OCI-LY7 (cell line): Measurements from ENCODE around the gene ATP12A. TPM values are rescaled to one million over a fixed set of nuclear protein-coding genes. Genes with fewer than 3 reads are reported as not detected.

ENCODE experiments used
- BruUV-seq: library from RNA; stranded (reverse); fragments of 400-500 nt; replicated peaks from 2 replicates; lab custom pipeline; 2021; lab: Mats Ljungman, UMichigan
- CTCF ChIA-PET: fragments of 300-600 bp; sonication (Branson Sonifier 250); formaldehyde crosslinking; loops from one replicate; lab custom pipeline; 2022; ENCODE audit warnings: antibody characterized with exemption; ENCODE audit not compliant: unreplicated experiment; lab: Charles Lee
- POLR2A ChIA-PET: fragments of 300-600 bp; sonication (Branson Sonifier 250); formaldehyde crosslinking; loops from one replicate; lab custom pipeline; 2022; ENCODE audit warnings: antibody characterized with exemption; lab: Charles Lee
- DNase-seq: peaks from one replicate; pipeline ENCODE4 v3.0.0-alpha.2; 2015; ENCODE audit warnings: low spot score
- H2AFZ ChIP-seq: fragments of 200-600 bp; sonication (generic), shearing (Covaris generic); 2 replicates; pipeline ENCODE4 v1.6.1; 2014; ENCODE audit warnings: mild to moderate bottlenecking, antibody characterized with exemption, low read length, moderate library complexity
- H3K27ac ChIP-seq: fragments of 200-600 bp; sonication (generic); 2 replicates; pipeline ENCODE4 v1.5.1; 2014; ENCODE audit warnings: mixed run types, low read depth, mild to moderate bottlenecking, moderate library complexity, low read length, inconsistent platforms; ENCODE audit not compliant: poor library complexity, severe bottlenecking
- H3K36me3 ChIP-seq: fragments of 200-600 bp; sonication (generic); 2 replicates; pipeline ENCODE4 v1.6.1; 2014; ENCODE audit warnings: mild to moderate bottlenecking, antibody characterized with exemption, low read length, moderate library complexity, mixed read lengths; ENCODE audit not compliant: insufficient read depth
- H3K4me1 ChIP-seq: fragments of 200-600 bp; sonication (generic); 2 replicates; pipeline ENCODE4 v1.5.1; 2014; ENCODE audit warnings: mild to moderate bottlenecking, low read length; ENCODE audit not compliant: insufficient read depth, poor library complexity, severe bottlenecking
- H3K4me2 ChIP-seq: fragments of 200-600 bp; sonication (generic); 2 replicates; pipeline ENCODE4 v1.6.1; 2014; ENCODE audit warnings: mild to moderate bottlenecking, low read length
- H3K4me3 ChIP-seq: fragments of 200-600 bp; sonication (generic); 2 replicates; pipeline ENCODE4 v1.5.1; 2014; ENCODE audit warnings: mild to moderate bottlenecking, low read depth, low read length; ENCODE audit not compliant: poor library complexity, severe bottlenecking
- H3K79me2 ChIP-seq: fragments of 200-600 bp; sonication (generic); 2 replicates; pipeline ENCODE4 v1.6.1; 2016; ENCODE audit warnings: low read depth, mild to moderate bottlenecking, low read length, moderate library complexity, mixed read lengths; ENCODE audit not compliant: insufficient read depth
- H3K9me2 ChIP-seq: fragments of 200-600 bp; sonication (generic); 2 replicates; pipeline ENCODE4 v1.6.1; 2016; ENCODE audit warnings: mild to moderate bottlenecking, low read length, mixed read lengths; ENCODE audit not compliant: insufficient read depth
- H3K9me3 ChIP-seq: fragments of 200-600 bp; sonication (generic); 2 replicates; pipeline ENCODE4 v1.6.1; 2014; ENCODE audit warnings: mild to moderate bottlenecking, mixed run types, low read length, mixed read lengths
- H4K20me1 ChIP-seq: fragments of 200-600 bp; sonication (generic); 2 replicates; pipeline ENCODE4 v1.6.1; 2014; ENCODE audit warnings: mild to moderate bottlenecking, antibody characterized with exemption, low read length, moderate library complexity, mixed read lengths; ENCODE audit not compliant: insufficient read depth
- CTCF ChIP-seq: fragments of 200-600 bp; sonication (generic); conservative IDR thresholded peaks from 2 replicates; pipeline ENCODE4 v1.5.1; 2014; ENCODE audit warnings: mild to moderate bottlenecking, antibody characterized with exemption, low read length, moderate library complexity, mixed read lengths
- EZH2phosphoT487 ChIP-seq: fragments of 200-600 bp; sonication (generic); IDR thresholded peaks from 2 replicates; pipeline ENCODE4 v1.6.1; 2018; ENCODE audit warnings: low read depth, borderline replicate concordance, mild to moderate bottlenecking, mixed run types, antibody characterized with exemption, low read length, moderate library complexity, mixed read lengths
- intact Hi-C: fragments of 100-400 bp; cut with micrococcal nuclease; formaldehyde crosslinking; loops from one replicate; pipeline ENCODE4 v1.10.0; 2022; ENCODE audit not compliant: unreplicated experiment
- total RNA-seq, 2 experiments: library from RNA; depleted of rRNA in 1 of 2; stranded (reverse); fragments of >200 nt in 1 of 2; shearing (Covaris generic) in 1 of 2; gene quantifications; 2 replicates each; pipeline ENCODE4 v1.2.3, GENCODE V29; 2014 to 2022

ATP12A gene
- total RNA-seq, 2 experiments from 2014 or later = not detected

GRCh38 chr13:24693862-24694471 is 13.8 kb downstream of the ATP12A start:
- no peaks in the 10 kb centered on the region for H3K36me3 ChIP-seq

GRCh38 chr13:24694907-24695306 is 14.7 kb downstream of the ATP12A start:
- POLR2A ChIA-PET = interaction anchor here (0.9 kb wide), 1 partner anchor 236 kb away, joined by 3 read pairs; no protein-coding TSS in a partner anchor
- BruUV-seq = no TSS peak
- CTCF ChIA-PET = no interaction called here
- TF ChIP-seq EZH2phosphoT487 (no peak), CTCF (no peak)
- no peak overlapping the region for H3K27ac ChIP-seq
- H3K4me1 ChIP-seq = no peaks in the 10 kb centered on the region
- H3K4me2 ChIP-seq = no peak overlapping the region
- H2AFZ ChIP-seq = peak overlapping the region; percentile 58; the same call in 1 of the 2 replicates
- H3K9me3 ChIP-seq = no peaks in the 10 kb centered on the region
- no peaks in the 10 kb centered on the region for H3K36me3 ChIP-seq
- no peaks in the 10 kb centered on the region for H3K79me2 ChIP-seq
- no peaks in the 10 kb centered on the region for H3K9me2 ChIP-seq
- no peaks in the 10 kb centered on the region for H4K20me1 ChIP-seq
- DNase-seq = no peak
- H3K4me3 ChIP-seq = no peak overlapping the region
- intact Hi-C loops = loop anchor here (1.0 kb wide), 1 partner anchor 33 kb away; no protein-coding TSS in a partner anchor

More at GRCh38 chr13:24693862-24694471, 13.8 kb downstream of the ATP12A start:
- no TSS peak for BruUV-seq
- H3K27ac ChIP-seq = no peak overlapping the region
- no peaks in the 10 kb centered on the region for H3K4me1 ChIP-seq
- ChIA-PET CTCF (interaction anchor here (0.7 to 1.1 kb wide), 3 partner anchors 9 to 33 kb away, joined by 3 to 4 read pairs (median 3); no protein-coding TSS in a partner anchor), POLR2A (interaction anchor here (0.6 to 1.1 kb wide), 4 partner anchors 14 to 237 kb away, joined by 3 to 4 read pairs (median 3); no protein-coding TSS in a partner anchor)
- H3K9me3 ChIP-seq = no peaks in the 10 kb centered on the region
- no peaks in the 10 kb centered on the region for H3K79me2 ChIP-seq
- H3K4me3 ChIP-seq = no peak overlapping the region
- H3K4me2 ChIP-seq = peak overlapping the region; percentile 10; the same call in 1 of the 2 replicates
- TF ChIP-seq CTCF (peak; percentile 94), EZH2phosphoT487 (no peak)
- peak overlapping the region; percentile 58; the same call in 1 of the 2 replicates for H2AFZ ChIP-seq
- H4K20me1 ChIP-seq = no peaks in the 10 kb centered on the region
- H3K9me2 ChIP-seq = no peaks in the 10 kb centered on the region
- DNase-seq = peak; percentile 82
- intact Hi-C loops = loop anchor here (1.0 kb wide), 1 partner anchor 34 kb away; no protein-coding TSS in a partner anchor

- Histone ChIP-seq H3K79me2 (no peaks in the 10 kb centered on the region), H4K20me1 (no peaks in the 10 kb centered on the region), H3K36me3 (no peaks in the 10 kb centered on the region), H3K9me3 (no peaks in the 10 kb centered on the region), H2AFZ (no peak overlapping the region), H3K27ac (no peak overlapping the region), H3K4me2 (no peak overlapping the region), H3K4me1 (no peaks in the 10 kb centered on the region), H3K9me2 (no peaks in the 10 kb centered on the region), H3K4me3 (no peak overlapping the region)
- POLR2A ChIA-PET = no interaction called here
- DNase-seq = no peak
- no TSS peak for BruUV-seq
- TF ChIP-seq EZH2phosphoT487 = no peak
- no peak for TF ChIP-seq CTCF
- intact Hi-C loops = no loop called here
- CTCF ChIA-PET = no interaction called here
Observed at GRCh38 chr13:24698686-24699085, 18.5 kb downstream of the ATP12A start.
